B cell (primary cell): ENCODE measurements around the gene NOC2L. TPM values are rescaled to one million over a fixed set of nuclear protein-coding genes. Genes with fewer than 3 reads are reported as not detected.

Experiments
- ATAC-seq: fragments of 200-7000 bp; cut with Tn5 transposase; one replicate; pipeline ENCODE4 v1.10.0; 2021; ENCODE audit warnings: low read depth, mild to moderate bottlenecking, moderate number of reproducible peaks, moderate library complexity
- CTCF ChIA-PET: fragments of 350-600 bp; sonication (Branson Sonifier 250); formaldehyde crosslinking; loops from one replicate; lab custom pipeline; 2021; ENCODE audit warnings: antibody characterized with exemption, inconsistent platforms; lab: Charles Lee
- POLR2A ChIA-PET: fragments of 350-600 bp; sonication (Branson Sonifier 250); formaldehyde crosslinking; loops from one replicate; lab custom pipeline; 2021; ENCODE audit warnings: antibody characterized with exemption; lab: Charles Lee
- DNase-seq: peaks from one replicate; pipeline ENCODE4 v3.0.0; 2013
- H2AFZ ChIP-seq: 2 replicates; pipeline ENCODE4 v1.6.1; 2012; ENCODE audit warnings: mild to moderate bottlenecking, low read depth, low read length; ENCODE audit not compliant: insufficient read depth, poor library complexity, severe bottlenecking
- H3K27ac ChIP-seq, 2 donors: 1 replicate in 1 of 2; 2 replicates in 1 of 2; pipeline ENCODE4 v1.5.1; 2012 to 2013; ENCODE audit warnings: low read length in 2 of 2, mild to moderate bottlenecking in 2 of 2, moderate library complexity in 1 of 2
- H3K27me3 ChIP-seq, 4 experiments: fragments of 200-600 bp in 1 of 4; sonication (generic) in 1 of 4; replicated peaks in 1 of 4; 1 replicate in 2 of 4; 2 replicates in 2 of 4; pipeline versions ENCODE4 v1.6.1 to v1.7.0; 2013 to 2016; ENCODE audit warnings: low read length in 3 of 4, mild to moderate bottlenecking in 2 of 4, mixed read lengths in 1 of 4, moderate library complexity in 1 of 4; ENCODE audit not compliant: insufficient read depth in 4 of 4, control insufficient read depth in 3 of 4; ENCODE audit errors: control extremely low read depth in 1 of 4
- H3K36me3 ChIP-seq, 2 experiments: replicated peaks in 1 of 2; 1 replicate in 1 of 2; 2 replicates in 1 of 2; pipeline versions ENCODE4 v1.6.1 to v1.7.1; 2013; ENCODE audit warnings: low read length in 1 of 2; ENCODE audit not compliant: insufficient read depth in 2 of 2, control insufficient read depth in 1 of 2; ENCODE audit errors: control extremely low read depth in 1 of 2, extremely low read depth in 1 of 2
- H3K4me1 ChIP-seq, 2 donors: fragments of 200-600 bp in 1 of 2; sonication (generic) in 1 of 2; 1 replicate in 1 of 2; 2 replicates in 1 of 2; pipeline versions ENCODE4 v1.5.1 to v1.6.1; 2013 to 2017; ENCODE audit warnings: low read length in 2 of 2; ENCODE audit not compliant: control insufficient read depth in 2 of 2, insufficient read depth in 2 of 2
- H3K4me2 ChIP-seq: replicated peaks from 2 replicates; pipeline ENCODE3; 2012; ENCODE audit warnings: mild to moderate bottlenecking, low read depth, low read length; ENCODE audit not compliant: poor library complexity, severe bottlenecking
- H3K4me3 ChIP-seq, 5 experiments: fragments of 200-600 bp in 1 of 5; sonication (generic) in 1 of 5; 1 replicate in 3 of 5; 2 replicates in 2 of 5; pipeline versions ENCODE4 v1.5.1 to v1.7.0; 2011 to 2016; ENCODE audit warnings: low read length in 4 of 5, mild to moderate bottlenecking in 4 of 5, low read depth in 2 of 5, control low read depth in 1 of 5, moderate library complexity in 1 of 5; ENCODE audit not compliant: insufficient read depth in 1 of 5; ENCODE audit errors: control extremely low read depth in 1 of 5, extremely low read depth in 1 of 5
- H3K79me2 ChIP-seq: fragments of 200-600 bp; sonication (generic); one replicate; pipeline ENCODE4 v1.6.0; 2016; ENCODE audit warnings: low read length; ENCODE audit not compliant: control insufficient read depth, insufficient read depth
- H3K9ac ChIP-seq: fragments of 200-600 bp; sonication (generic); 2 replicates; pipeline ENCODE4 v1.6.1; 2017; ENCODE audit warnings: mild to moderate bottlenecking, low read length, moderate library complexity
- H3K9me3 ChIP-seq, 3 donors: one replicate each; pipeline versions ENCODE4 v1.6.1 to v1.7.1; 2013; ENCODE audit warnings: low read length in 2 of 3; ENCODE audit not compliant: control insufficient read depth in 2 of 3, insufficient read depth in 1 of 3; ENCODE audit errors: control extremely low read depth in 1 of 3
- H4K20me1 ChIP-seq: 2 replicates; pipeline ENCODE4 v1.6.0; 2012; ENCODE audit warnings: mild to moderate bottlenecking, low read length; ENCODE audit not compliant: insufficient read depth, control insufficient read depth, poor library complexity, severe bottlenecking
- H3K27ac Mint-ChIP-seq: one replicate; pipeline ENCODE4 v1.8.0; 2021; ENCODE audit warnings: mixed read lengths
- H3K27me3 Mint-ChIP-seq: one replicate; pipeline ENCODE4 v1.8.0; 2021; ENCODE audit warnings: mixed read lengths
- H3K4me1 Mint-ChIP-seq: one replicate; pipeline ENCODE4 v1.8.0; 2021; ENCODE audit warnings: mixed read lengths
- H3K4me3 Mint-ChIP-seq: one replicate; pipeline ENCODE4 v1.8.0; 2021; ENCODE audit warnings: mixed read lengths
- H3K9me3 Mint-ChIP-seq: one replicate; pipeline ENCODE4 v1.8.0; 2022; ENCODE audit warnings: mixed read lengths; ENCODE audit not compliant: insufficient read depth
- CTCF ChIP-seq: fragments of 200-600 bp; IDR thresholded peaks from one replicate; pipeline ENCODE4 v1.8.0; 2022; ENCODE audit warnings: antibody characterized with exemption, mild to moderate bottlenecking
- EZH2 ChIP-seq: IDR thresholded peaks from 2 replicates; pipeline ENCODE4 v1.6.1; 2012; ENCODE audit warnings: borderline replicate concordance, low read depth, mild to moderate bottlenecking, moderate library complexity, low read length; ENCODE audit not compliant: insufficient read depth, poor library complexity, severe bottlenecking
- WGBS: methylation state at CpG from one replicate; pipeline ENCODE4 v1.1.5; 2013; ENCODE audit warnings: missing lambda C conversion rate; ENCODE audit not compliant: insufficient coverage; 5-methylcytosine and 5-hydroxymethylcytosine counted together
- intact Hi-C: fragments of 100-400 bp; cut with micrococcal nuclease; formaldehyde crosslinking; loops from one replicate; pipeline ENCODE4 v1.10.0; 2022
- polyA plus RNA-seq: library from polyadenylated mRNA; depleted of rRNA; stranded (reverse); fragments of >200 nt; gene quantifications from 2 replicates; pipeline ENCODE4 v1.2.3, GENCODE V29; 2012
- total RNA-seq, 2 donors: library from RNA; stranded (reverse); fragments of 120-200 nt in 1 of 2; gene quantifications; 1 replicate in 1 of 2; 2 replicates in 1 of 2; pipeline versions ENCODE4 v1.2.3 to v1.2.4, GENCODE V29; 2013 to 2022

The NOC2L gene
- total and polyA plus RNA-seq, 2 donors (not counting 1 experiment from before 2014, with no cell fraction given) = 48.0 to 64.1 TPM

GRCh38 chr1:997993-998744 is 39.1 kb upstream of the NOC2L start:
- peak; percentile 58 for DNase-seq
- peaks cover 20% of the 10 kb centered on the region for H3K27me3 Mint-ChIP-seq

More at GRCh38 chr1:997993-998744, 39.1 kb upstream of the NOC2L start:
- Histone ChIP-seq H3K4me2 (peak overlapping the region; percentile 99), H3K9me3 (peaks cover 0 to 27% (median 0%) of the 10 kb centered on the region in 3 donors), H3K9ac (no peak overlapping the region), H3K36me3 (no peaks in the 10 kb centered on the region), H3K27me3 (peaks cover 0 to 68% (median 28%) of the 10 kb centered on the region in 4 experiments), H3K79me2 (no peaks in the 10 kb centered on the region), H3K27ac (no peak overlapping the region), H4K20me1 (no peaks in the 10 kb centered on the region), H3K4me3 (no peak overlapping the region), H3K4me1 (peaks cover 33 to 43% of the 10 kb centered on the region in 2 donors), H2AFZ (no peak overlapping the region)
- peak overlapping the region; percentile 56 for H3K4me3 Mint-ChIP-seq
- intact Hi-C loops = no loop called here
- H3K4me1 Mint-ChIP-seq = peaks cover 16% of the 10 kb centered on the region
- ATAC-seq = no peak
- TF ChIP-seq EZH2 (peak; percentile 72), CTCF (no peak)
- 9% methylated on average over 75 of the region's 75 CpGs for WGBS
- ChIA-PET CTCF (interaction anchor here (1.5 kb wide), 1 partner anchor 14 kb away, joined by 6 read pairs; no protein-coding TSS in a partner anchor), POLR2A (interaction anchor here (0.5 kb wide), 1 partner anchor 1247 kb away, joined by 7 read pairs; no protein-coding TSS in a partner anchor)
- H3K27ac Mint-ChIP-seq = no peak overlapping the region
- H3K9me3 Mint-ChIP-seq = no peaks in the 10 kb centered on the region
